Umbilical cord (tissue), 2 donors: Measurements from ENCODE around the gene JPH2. TPM values are rescaled to one million over a fixed set of nuclear protein-coding genes. Genes with fewer than 3 reads are reported as not detected.

Experiments
- DNase-seq: peaks from one replicate; pipeline ENCODE4 v3.0.0-alpha.2; 2015; ENCODE audit warnings: low spot score
- total RNA-seq: library from RNA; depleted of rRNA; stranded (reverse); fragments of >200 nt; gene quantifications from one replicate; pipeline ENCODE4 v1.2.3, GENCODE V29; 2014; ENCODE audit warnings: low replicate concordance; ENCODE audit not compliant: insufficient read depth

The JPH2 gene
- total RNA-seq, 1 donor from 2014 or later: 129 TPM

DNA sequence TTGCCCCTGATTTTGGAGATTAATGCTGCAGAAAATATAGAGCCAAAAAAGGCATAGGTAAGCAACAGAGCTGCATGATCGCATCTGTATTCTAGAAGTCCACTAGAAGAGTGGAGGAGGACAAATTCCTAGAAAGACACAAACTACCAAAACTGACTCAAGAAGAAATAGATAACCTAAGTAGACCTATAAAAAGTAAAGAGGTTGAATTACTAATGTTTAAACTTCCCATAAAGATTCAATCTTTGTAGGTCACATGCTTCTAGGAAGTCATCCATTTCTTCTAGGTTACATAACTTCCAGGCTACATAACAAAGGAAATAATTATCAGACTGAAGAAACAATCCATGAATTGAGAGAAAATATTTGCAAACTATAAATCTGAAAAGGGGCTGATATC is 84.4 kb downstream of the JPH2 start:
- DNase-seq: no peak

DNA sequence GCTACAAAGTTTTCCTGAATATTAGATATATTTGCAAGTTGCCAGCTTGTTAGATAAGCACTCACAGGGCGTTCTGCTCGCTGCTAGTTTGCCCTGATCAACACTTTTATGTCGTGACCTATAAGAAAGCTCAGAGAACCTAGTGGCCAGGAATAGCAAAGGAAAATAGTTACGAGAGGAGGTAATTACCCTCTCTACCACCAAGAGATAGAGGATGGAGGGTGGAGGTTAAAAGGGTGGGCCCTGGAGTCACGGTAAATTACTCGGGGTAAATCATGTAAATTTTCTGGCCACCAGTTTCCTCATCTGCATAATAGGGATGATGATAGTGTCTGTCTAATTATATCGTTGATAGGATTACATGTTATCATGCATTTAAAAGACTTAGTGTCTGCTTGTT is 87.2 kb downstream of the JPH2 start:
- DNase-seq: no peak

DNA sequence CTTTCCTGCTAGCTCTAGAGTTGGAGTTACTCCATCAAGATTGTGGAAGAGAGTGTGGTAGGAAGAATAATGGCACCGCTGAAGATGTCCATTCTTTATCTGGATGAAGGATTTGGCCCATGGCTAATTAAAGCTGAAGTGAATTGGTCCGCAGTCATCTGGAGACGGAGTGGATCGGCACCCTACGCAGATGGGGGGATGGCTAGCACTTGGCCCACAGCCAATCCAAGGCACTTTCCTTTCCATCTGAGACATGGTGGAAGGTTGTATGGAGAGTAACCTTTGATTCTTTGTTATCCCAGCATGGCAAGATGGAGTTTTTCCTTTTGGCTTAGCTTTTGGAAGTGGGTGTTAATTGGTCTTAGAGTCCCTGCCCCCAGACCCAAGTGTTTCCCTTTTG is 88.3 kb downstream of the JPH2 start:
- DNase-seq: no peak

DNA sequence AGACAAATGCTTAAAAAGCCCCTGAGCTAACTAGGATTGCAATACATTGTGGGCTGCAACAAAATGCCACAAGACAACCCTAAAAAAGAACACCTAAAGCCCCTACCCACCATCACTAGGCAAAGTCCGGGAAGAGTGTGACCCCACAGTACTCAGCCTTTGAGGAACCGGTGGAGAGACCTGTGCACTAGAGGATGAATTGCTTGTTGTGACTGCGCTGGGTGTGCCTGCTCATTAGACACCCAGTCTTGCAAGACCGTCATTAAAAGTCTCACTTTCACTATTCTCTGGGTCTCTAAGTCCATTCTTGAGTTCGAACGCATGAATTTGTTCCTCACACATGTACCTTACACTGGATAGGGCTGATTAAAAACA is 88.7 kb downstream of the JPH2 start:
- DNase-seq: no peak

DNA sequence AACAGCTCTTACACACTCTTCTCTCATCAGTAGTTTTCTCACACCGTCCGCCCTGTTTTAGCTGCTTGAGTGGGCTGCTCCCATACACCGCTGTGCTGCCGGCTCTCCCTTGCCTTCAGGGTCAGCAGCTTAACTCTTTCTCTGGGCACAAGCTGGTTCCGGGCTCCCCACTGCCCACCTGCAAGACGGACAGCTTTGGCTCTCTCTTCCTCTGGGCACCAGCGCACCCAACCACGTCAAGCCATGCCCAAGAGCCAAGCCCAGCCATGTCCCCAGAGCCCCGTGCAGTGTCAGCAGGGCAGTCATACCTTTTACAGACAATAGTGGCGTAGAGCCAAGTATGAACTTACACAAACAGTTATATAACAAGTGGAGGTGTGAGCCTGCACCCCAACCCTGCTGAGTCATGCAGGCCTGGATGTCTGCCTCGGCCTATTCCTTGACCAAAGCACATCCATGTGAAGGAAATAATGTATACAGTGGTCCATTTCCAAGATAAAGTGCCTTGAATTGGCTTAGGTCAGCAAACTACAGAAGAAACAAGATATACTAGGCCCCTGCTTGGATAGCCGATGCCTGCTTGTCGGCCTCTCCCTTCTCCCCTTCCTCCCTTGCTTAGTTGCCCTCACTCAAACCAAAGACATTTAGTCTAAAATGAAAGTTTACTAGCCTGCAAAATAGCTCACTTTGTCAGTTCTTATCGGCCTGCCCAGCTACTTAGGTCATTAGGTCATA is 89.3 kb downstream of the JPH2 start:
- no peak for DNase-seq

DNA sequence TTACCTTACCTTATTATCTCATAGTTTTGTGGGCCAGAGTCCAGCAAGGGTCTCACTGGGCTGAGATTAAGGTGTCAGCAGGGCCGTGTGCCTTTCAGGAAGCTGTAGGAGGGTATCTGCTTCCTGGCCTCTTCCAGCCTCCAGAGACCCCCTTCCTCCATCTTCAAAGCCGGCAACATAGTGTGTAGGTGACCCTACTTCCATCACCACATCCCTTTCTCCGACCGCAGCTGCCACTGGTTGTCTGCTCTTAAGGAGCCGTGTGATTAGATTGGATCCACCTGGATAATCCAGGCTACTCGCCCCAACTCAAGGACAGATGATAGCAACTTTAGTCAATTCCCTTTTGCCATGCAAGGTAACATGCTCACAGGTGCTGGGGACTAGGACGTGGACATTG is 91.2 kb downstream of the JPH2 start:
- DNase-seq: no peak

DNA sequence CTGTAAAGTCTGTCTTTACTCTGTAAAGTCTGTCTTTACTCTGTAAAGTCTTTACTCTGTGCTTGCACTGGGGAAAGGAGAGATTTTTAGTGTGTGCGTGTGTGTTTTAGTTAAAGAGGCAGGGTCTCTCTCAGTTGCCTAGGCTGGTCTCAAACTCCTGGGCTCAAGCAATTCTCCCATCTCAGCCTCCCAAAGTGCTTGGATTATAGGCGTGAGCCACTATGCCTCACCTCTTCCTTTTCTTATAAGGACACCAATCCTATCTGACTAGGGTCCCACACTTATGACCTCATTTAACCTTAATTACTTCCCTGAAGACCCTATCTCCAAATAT is 93.8 kb downstream of the JPH2 start:
- no peak for DNase-seq

DNA sequence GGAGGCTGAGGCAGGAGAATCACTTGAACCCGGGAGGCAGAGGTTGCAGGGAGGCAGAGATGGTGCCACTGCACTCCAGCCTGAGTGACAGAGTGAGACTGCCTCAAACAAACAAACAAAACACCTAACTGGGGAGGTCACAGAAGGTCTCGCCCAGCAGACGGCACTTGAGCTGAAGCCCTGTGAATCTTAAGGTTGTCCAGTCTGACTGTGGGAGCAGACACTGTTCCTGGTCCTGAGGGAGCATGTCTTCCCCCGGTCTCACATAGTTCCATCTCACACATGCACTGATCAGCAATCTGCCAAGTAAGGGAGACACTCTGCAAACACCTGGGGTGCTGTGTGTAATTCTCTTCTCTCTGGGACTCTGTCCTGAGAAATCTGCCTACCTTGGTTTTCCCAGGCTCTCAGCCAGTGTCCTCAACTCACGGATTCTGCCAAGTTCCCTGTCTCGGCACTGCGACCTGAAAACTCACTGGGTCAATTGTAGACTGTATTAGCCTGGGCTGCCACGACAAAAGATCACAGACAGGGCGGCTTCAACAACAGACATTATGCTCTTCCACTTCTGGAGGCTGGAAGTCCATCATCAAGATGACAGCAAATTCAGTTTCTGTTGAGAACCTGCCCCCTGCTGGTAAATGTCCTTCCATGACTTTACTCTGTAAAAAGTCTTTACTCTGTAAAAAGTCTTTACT is 94.3 kb downstream of the JPH2 start:
- DNase-seq: no peak

DNA sequence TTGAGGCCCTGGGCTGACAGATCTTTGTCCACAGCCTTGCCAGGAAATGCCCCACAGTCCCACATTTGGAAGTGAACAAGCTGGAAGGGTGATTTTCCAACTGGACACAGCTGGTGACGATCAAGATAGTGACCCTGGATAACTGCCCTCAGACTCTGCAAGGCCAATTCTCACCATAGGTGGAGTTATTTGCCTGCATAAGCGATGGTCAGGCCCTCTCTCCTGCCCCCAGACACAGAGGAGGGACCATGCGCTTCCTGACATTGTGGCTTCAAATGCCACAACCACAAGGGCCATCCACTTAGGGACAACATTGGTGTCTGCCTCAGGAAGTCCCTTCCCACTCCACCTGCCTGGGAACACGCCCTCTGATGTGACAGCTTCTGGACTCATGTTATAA is 96.0 kb downstream of the JPH2 start:
- no peak for DNase-seq

DNA sequence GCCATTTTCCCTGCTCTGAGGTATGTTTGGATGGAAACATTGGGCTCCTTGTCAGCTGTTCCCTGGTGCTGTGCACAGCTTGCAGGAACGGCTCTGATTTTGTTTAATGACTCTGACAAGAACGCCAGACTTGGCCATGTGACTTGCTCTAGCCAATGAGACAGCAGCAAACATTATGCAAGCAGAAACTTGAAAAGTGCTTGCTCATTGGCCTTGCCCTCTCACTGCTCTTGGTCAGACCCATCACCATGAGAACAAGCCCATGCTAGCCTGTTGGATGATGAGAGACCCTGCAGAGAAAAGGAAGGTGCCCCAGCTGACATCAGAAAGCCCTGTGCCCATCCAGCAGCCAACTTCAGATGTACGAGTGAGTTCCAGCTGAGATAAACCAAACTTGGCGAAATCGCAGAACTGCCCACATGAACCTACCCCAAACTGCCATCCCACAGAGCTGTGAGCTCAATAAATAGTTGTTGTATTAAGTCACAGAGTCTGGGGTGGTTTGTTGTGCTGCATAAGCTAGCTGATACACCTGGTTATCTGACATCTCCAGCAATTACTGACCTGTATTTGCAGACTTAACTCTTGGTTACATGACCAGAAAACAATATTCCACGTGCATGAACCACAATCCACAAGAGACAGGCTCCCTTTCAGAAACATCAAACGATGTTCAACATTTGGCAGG is 96.9 kb downstream of the JPH2 start:
- DNase-seq: no peak

DNA sequence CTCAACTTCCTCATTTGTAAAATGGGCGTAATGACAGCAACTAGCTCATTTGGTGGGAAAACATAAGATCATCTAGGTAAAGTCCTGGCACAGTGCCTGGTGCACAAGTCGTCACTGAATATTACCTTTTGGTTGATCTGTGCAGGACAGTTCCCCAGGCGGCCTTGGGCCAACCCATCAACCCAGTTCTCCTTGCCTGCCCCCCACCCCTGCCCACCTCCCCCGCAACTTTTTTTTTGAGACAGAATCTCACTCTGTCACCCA is 99.2 kb downstream of the JPH2 start:
- no peak for DNase-seq

DNA sequence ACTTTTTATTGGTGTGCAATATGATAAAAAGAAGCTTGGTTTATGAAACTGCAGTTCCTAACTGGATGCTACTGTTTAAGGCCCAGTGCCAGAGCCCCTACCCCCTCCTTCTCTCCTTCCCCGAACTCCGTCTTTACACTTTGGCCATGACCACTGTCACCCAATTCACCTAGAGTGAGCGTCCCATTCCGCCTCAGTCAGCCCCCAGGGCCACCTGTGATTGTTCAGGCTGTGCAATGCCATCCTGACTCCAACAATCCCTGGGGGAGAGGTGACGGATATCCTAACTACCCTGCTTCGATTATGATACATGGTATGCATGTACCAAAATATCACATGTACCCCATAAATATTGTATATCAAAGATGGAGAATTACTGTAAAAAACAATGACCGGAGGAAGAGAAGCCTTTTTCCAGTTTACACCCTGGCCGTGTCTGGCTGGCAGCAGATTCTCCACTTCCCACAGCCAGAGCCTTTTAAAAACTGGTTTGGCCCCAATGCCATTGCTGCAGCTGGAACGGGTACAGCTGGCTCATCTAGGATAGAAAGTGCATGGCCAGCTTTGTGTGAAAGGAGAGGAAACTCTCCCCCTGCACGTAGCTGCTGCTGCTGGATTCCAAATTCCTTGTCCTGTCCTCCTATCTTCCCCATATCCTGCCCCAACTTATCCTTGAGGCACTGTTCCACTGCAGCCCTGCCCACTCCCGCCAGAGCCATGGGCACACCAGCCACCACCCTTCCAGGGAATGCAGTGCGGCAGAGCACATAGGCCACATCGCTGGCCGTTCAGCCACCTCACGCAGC is 99.7 kb downstream of the JPH2 start:
- no peak for DNase-seq

DNA sequence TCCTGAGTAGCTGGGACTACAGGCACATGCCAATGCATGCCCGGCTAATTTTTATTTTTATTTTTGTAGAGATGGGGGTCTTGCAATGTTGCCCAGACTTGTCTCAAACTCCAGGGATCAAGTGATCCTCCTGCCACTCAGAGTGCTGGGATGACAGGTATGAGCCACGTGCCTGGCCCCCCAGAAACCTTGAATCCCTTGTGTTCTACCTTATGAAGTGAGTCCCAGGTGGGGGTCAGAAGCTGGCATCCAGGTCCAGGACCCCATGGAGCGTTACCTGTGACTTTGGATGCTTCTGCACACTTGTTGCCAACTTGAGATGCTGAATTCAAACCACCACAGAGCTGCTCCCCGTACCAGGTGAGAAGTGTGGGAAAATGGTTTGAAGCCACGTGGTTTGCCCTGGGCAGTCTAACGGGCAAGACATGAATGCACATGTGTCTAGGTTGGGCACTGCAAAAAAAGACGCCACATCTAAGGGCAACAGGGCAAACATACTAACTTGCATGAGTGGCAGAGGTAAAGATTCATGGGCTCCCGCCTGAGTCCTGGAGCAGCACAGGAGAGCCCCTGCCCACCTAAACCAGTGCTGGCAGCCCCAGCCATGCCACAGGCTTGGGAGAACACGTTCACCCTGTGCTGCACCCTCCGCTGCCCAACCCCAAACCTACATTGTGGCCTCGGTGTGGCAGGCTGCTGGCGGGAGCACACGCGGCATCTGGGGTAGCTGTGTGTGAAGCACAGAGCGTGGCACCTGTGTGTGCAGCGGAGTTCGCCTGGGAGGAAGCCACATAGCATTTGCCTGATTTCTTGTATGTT is 101.2 kb downstream of the JPH2 start:
- DNase-seq: no peak

DNA sequence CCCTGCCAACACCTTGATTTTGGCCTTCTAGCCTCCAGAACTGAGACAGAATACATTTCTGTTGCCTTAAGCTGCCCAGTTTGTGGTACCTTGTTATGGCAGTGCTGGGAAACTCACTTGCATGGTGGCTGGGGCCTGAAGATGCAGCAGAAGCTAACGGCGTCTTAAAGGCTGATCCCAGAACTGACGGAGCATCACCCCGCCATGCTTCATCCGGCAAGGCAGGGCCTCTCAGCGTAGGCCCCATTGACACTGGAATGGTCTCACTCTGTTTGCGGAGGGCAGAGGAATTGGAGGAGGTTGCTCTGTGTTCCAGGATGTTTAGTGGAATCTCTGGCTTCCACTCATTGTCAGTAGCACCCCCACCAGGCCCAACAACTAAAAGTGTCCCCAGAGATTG is 102.1 kb downstream of the JPH2 start:
- DNase-seq: no peak

DNA sequence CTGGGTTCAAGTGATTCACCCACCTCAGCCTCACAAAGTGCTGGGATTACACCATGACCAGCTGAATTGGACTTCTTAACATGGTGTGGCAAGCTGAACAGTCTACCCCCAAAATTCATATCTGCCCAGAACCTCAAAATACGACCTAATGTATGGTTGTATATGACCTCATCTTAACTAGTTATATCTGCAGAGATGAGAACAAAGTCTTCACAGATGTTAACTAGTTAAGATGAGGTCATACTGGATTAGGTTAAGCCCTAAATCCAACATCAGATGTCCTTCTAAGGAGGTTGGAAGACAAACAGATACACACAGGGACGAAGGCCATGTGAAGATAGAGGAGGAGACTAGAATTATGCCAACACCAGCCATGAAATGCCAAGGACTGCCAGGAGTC is 102.5 kb downstream of the JPH2 start:
- DNase-seq: no peak

DNA sequence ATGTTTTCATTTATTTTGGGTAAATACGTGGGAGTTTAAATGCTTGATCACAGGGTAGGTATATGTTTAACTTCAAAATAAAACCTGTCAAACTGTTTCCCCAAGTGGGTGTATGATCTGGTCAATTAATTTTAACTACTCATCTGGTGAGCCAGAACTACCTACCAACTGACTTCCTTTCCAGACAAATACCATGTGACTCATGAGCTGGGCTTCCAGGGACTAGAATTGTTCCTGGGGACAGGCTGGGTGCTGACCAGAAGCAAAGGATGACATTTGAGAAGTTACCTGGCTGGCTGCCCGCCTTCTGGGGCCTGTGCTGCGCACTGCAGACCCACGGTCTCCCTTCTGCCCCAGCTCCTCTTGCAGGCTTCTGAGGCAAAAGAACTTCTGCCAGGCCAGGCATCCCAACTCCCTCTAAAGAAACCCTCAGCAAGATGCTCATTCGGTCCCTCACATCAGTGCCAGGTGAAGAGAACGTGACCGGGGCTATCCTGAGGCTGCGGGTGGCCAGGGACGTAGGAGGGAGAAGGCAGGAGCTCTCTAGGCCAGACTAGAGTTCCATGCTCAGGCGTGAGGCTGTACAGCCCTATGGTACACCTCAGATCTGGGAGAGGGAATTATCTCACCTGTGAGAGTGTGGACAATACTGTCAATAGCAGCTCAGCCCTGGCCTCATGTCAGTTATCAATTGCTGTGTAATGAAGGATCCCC is 103.6 kb downstream of the JPH2 start:
- no peak for DNase-seq

DNA sequence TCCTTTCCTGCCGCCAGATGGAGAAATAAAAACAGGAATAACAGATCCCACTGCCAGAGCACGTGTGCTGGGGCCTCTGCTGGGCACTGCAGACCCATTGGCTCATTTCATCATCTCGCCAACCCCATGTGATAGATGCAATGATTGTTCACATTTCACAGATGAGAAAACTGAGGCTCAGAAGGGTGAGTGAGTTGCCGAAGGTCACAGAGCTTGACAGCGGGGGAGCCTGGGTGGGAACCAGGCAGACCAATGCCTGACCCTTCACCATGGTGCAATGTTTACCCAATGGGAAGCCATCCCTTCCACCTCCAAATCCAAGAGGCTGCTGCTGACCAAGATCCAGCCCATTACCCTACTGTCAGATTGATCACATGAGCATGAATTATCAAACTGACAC is 105.1 kb downstream of the JPH2 start:
- no peak for DNase-seq

DNA sequence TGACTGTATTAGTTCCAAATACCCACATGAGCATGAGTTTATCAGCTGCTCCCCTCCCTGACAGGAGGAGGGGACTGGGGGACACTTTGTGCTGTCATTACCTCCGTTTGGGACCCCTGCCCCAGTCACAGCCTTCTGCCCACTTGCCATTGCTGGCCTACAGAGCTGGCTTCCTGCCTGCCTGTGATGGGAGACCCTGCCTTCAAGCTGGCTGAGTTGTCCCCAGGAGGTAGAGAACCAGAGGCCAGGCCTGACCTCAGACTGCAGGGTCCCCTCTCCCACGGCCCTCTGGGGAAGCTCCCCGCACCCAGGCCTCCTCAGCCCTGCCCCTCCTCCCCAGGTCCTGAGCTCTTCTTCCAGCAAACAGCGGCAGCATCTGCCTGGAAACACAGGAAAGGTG is 105.5 kb downstream of the JPH2 start:
- no peak for DNase-seq

DNA sequence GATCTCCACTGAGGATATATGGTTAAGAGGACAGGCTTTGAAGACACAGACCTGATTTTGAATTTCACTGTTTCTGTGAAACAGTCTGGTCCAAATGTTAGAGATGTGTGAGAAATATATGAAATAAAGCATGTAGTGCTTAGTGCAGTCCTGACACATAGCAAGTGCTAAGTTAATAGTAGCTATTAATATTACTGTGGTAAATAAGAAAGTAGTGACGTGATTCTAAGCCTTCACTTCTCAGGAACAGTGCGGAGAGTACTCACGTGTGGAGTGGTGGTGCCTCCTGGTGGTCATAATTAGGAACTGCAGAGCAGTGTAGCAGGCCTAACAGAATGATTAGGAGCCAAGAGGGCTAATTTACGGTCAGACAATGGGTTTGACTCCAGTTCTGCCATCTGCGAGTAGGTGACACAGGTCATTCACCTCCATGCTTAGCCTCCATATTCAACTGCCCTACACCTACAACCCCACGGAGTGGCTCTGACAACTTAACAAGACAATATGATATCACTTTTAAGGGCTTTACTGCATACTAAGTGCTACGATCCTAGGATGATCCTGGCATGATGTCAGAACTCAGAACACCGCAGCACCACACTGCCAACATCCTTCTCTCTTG is 106.2 kb downstream of the JPH2 start:
- peak; percentile 78 for DNase-seq

DNA sequence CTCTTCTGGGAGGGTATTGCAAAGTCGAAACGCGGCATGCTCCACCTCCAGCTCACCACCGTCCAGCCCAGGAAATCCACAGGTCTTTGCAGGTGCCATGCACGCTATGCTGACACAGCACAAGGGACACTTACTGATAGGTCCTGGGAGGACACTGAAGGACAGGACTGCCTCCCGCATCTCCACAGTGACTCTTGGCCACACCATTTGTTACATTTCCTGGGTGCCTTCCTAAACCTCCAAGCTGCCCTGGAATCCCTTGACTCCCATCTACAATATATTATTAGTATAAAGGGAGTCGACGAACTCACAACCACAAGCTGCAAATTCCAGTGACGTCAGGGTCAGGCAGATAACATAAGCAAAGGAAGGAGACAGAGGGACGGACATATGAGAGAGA is 106.9 kb downstream of the JPH2 start:
- DNase-seq: no peak

DNA sequence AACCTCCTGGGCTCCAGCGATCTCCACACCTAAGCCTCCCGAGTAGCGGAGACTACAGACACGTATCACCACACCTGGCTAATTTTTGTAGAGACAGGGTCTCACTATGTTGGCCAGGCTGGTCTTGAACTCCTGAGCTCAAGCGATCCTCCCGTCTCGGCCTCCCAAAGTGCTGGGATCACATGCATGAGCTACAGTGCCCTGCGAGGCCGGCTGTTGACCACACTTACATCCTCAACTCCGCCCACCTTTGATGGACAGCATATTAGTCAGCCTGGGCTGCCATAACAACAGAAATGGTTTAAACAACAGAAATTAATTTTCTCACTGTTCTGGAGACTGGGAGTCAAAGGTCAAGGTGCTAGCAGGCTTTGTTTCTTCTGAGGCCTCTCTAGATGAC is 107.7 kb downstream of the JPH2 start:
- no peak for DNase-seq
